ENCODE results near the gene CELSR1.

DNA sequence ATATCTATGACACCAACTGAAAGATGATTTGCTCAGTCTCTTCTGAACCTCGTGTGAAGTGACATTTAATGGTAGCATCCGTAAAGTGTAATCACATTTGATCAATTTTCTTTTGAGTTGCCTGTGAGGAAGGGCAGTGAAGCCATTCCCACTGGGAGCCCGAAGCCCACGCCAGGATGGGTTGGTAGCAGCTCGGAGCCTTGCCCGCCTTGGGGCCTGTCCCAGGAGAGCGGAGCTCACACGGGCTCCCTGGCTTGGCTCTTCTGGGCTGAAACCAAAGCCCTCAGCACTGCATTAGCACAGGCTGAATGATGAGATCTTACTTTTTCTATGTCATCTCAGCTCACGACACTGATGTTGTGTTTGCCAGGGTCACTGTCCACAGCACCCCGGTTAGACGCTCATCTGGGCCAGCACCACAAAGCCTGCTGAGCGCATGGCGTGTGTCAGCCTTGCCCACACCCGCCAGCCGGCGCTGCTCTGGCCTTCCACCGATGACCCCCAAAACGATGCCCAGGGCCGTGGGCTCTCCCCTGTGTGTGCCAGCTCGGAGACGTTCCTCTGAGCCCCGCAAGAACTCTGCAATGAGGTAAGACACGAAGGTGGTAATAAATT is 211.2 kb downstream of the CELSR1 start:
- TF ChIP-seq, protein P1, sequence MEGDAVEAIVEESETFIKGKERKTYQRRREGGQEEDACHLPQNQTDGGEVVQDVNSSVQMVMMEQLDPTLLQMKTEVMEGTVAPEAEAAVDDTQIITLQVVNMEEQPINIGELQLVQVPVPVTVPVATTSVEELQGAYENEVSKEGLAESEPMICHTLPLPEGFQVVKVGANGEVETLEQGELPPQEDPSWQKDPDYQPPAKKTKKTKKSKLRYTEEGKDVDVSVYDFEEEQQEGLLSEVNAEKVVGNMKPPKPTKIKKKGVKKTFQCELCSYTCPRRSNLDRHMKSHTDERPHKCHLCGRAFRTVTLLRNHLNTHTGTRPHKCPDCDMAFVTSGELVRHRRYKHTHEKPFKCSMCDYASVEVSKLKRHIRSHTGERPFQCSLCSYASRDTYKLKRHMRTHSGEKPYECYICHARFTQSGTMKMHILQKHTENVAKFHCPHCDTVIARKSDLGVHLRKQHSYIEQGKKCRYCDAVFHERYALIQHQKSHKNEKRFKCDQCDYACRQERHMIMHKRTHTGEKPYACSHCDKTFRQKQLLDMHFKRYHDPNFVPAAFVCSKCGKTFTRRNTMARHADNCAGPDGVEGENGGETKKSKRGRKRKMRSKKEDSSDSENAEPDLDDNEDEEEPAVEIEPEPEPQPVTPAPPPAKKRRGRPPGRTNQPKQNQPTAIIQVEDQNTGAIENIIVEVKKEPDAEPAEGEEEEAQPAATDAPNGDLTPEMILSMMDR (IDR thresholded peaks at IDR 0.05; ENCODE audit: insufficient read depth, low read depth, low read length): no peak
- TF ChIP-seq EZH2 (IDR thresholded peaks at IDR 0.05; ENCODE audit: insufficient read depth, low read length): no peak
